ENCODE measurements around the gene EIF2S2.

The EIF2S2 gene

GRCh38 chr20:34070079-34070439 is 42.0 kb downstream of the EIF2S2 start:
- H3K4me1 ChIP-seq (ENCODE audit: low read depth, poor library complexity, severe bottlenecking): peaks cover 62% of the 10 kb centered on the region
- peak overlapping the region; percentile 56; the same call in 1 of the 2 replicates for H3K4me2 ChIP-seq
- H2AFZ ChIP-seq (ENCODE audit: low read depth): no peak overlapping the region
- no peak overlapping the region for H3K9ac ChIP-seq
- H3K79me2 ChIP-seq (ENCODE audit: insufficient read depth, low read depth): peaks cover 63% of the 10 kb centered on the region
- TF ChIP-seq CTCF (conservative IDR thresholded peaks at IDR 0.05; ENCODE audit: low read depth, low read length): peak; percentile 14; the same call in 1 of the 2 replicates
- H3K36me3 ChIP-seq (ENCODE audit: insufficient read depth): no peaks in the 10 kb centered on the region; the same call in 1 of the 2 replicates
- no peaks in the 10 kb centered on the region for H3K27me3 ChIP-seq (ENCODE audit: insufficient read depth, low read depth)
- H4K20me1 ChIP-seq (ENCODE audit: insufficient read depth): peaks cover 18% of the 10 kb centered on the region
- H3K27ac ChIP-seq: no peak overlapping the region
- H3K4me3 ChIP-seq (IDR thresholded peaks at IDR 0.05; ENCODE audit: insufficient read depth, low read depth, low read length): no peak overlapping the region

- peak; percentile 98 for TF ChIP-seq CTCF (conservative IDR thresholded peaks at IDR 0.05; ENCODE audit: low read depth, low read length)
- Histone ChIP-seq H3K4me2 (peak overlapping the region; percentile 56), H2AFZ (ENCODE audit: low read depth) (no peak overlapping the region), H4K20me1 (ENCODE audit: insufficient read depth) (peaks cover 18% of the 10 kb centered on the region), H3K79me2 (ENCODE audit: insufficient read depth, low read depth) (peaks cover 68% of the 10 kb centered on the region), H3K9ac (no peak overlapping the region), H3K4me3 (IDR thresholded peaks at IDR 0.05; ENCODE audit: insufficient read depth, low read depth, low read length) (no peak overlapping the region), H3K4me1 (ENCODE audit: low read depth, poor library complexity, severe bottlenecking) (peaks cover 62% of the 10 kb centered on the region), H3K36me3 (ENCODE audit: insufficient read depth) (no peaks in the 10 kb centered on the region; the same call in 1 of the 2 replicates), H3K27ac (peak overlapping the region; percentile 9; the same call in 1 of the 2 replicates), H3K27me3 (ENCODE audit: insufficient read depth, low read depth) (no peaks in the 10 kb centered on the region)
These were observed 42.5 kb downstream of the EIF2S2 start for GRCh38 chr20:34069341-34070078.

GRCh38 chr20:34068001-34068400 is 44.0 kb downstream of the EIF2S2 start:
- Histone ChIP-seq H3K4me1 (ENCODE audit: low read depth, poor library complexity, severe bottlenecking) (peaks cover 62% of the 10 kb centered on the region), H2AFZ (ENCODE audit: low read depth) (no peak overlapping the region), H4K20me1 (ENCODE audit: insufficient read depth) (peaks cover 14% of the 10 kb centered on the region), H3K27ac (peak overlapping the region; percentile 33; the same call in 1 of the 2 replicates), H3K9ac (no peak overlapping the region), H3K4me2 (0 out of 2 replicates have a peak overlapping the region, but pooled peaks have one; percentile 56), H3K4me3 (IDR thresholded peaks at IDR 0.05; ENCODE audit: insufficient read depth, low read depth, low read length) (no peak overlapping the region), H3K79me2 (ENCODE audit: insufficient read depth, low read depth) (peaks cover 79% of the 10 kb centered on the region), H3K27me3 (ENCODE audit: insufficient read depth, low read depth) (no peaks in the 10 kb centered on the region), H3K36me3 (ENCODE audit: insufficient read depth) (no peaks in the 10 kb centered on the region; the same call in 1 of the 2 replicates)
- TF ChIP-seq CTCF (conservative IDR thresholded peaks at IDR 0.05; ENCODE audit: low read depth, low read length): no peak

- Histone ChIP-seq H4K20me1 (ENCODE audit: insufficient read depth) (peaks cover 12% of the 10 kb centered on the region), H3K4me2 (no peak overlapping the region), H3K9ac (no peak overlapping the region), H3K4me3 (IDR thresholded peaks at IDR 0.05; ENCODE audit: insufficient read depth, low read depth, low read length) (no peak overlapping the region), H2AFZ (ENCODE audit: low read depth) (no peak overlapping the region), H3K27me3 (ENCODE audit: insufficient read depth, low read depth) (no peaks in the 10 kb centered on the region), H3K4me1 (ENCODE audit: low read depth, poor library complexity, severe bottlenecking) (peaks cover 67% of the 10 kb centered on the region), H3K36me3 (ENCODE audit: insufficient read depth) (no peaks in the 10 kb centered on the region; the same call in 1 of the 2 replicates), H3K27ac (no peak overlapping the region; the same call in 1 of the 2 replicates), H3K79me2 (ENCODE audit: insufficient read depth, low read depth) (peaks cover 78% of the 10 kb centered on the region)
- no peak for TF ChIP-seq CTCF (conservative IDR thresholded peaks at IDR 0.05; ENCODE audit: low read depth, low read length)
These were observed 45.5 kb downstream of the EIF2S2 start for GRCh38 chr20:34066476-34067090.

Measured in KMS-11 (cell line).